RWPE1 (cell line): ENCODE results near the gene MYO7B.

Source experiments
- CTCF ChIA-PET: fragments of 350-600 bp; sonication (Branson Sonifier 250); formaldehyde crosslinking; extraction: SDS; loops from one replicate; lab custom pipeline; 2021; lab: Yijun Ruan, JAX
- POLR2A ChIA-PET: fragments of 400-600 bp; formaldehyde crosslinking; extraction: SDS; loops from one replicate; lab custom pipeline; 2020; ENCODE audit warnings: antibody characterized with exemption; ENCODE audit not compliant: low non-redundant PET; lab: Yijun Ruan, JAX
- DNase-seq: peaks from one replicate; pipeline ENCODE4 v3.0.0; 2012; ENCODE audit warnings: low spot score
- H3K27ac ChIP-seq: fragments of 450-650 bp; 2 replicates; pipeline ENCODE4 v1.5.1; 2017
- CTCF ChIP-seq: fragments of 450-650 bp; conservative IDR thresholded peaks from 2 replicates; pipeline ENCODE4 v1.5.1; 2017; ENCODE audit warnings: low read depth, mild to moderate bottlenecking

The MYO7B gene

GRCh38 chr2:127511917-127512316, 23.6 kb upstream of the MYO7B start:
- CTCF ChIA-PET, result interaction anchor here (0.5 kb wide), 1 partner anchor 239 kb away, joined by 4 read pairs; no protein-coding TSS in a partner anchor
- no peak overlapping the region for H3K27ac ChIP-seq
- no peak for DNase-seq
- POLR2A ChIA-PET, result no interaction called here
- TF ChIP-seq CTCF, result no peak

- DNase-seq, result no peak
- H3K27ac ChIP-seq, result no peak overlapping the region
- ChIA-PET CTCF (no interaction called here), POLR2A (no interaction called here)
- TF ChIP-seq CTCF, result no peak
Measured at GRCh38 chr2:127512362-127512761, 23.1 kb upstream of the MYO7B start.

- no peak for TF ChIP-seq CTCF
- peak; percentile 25 for DNase-seq
- ChIA-PET POLR2A (no interaction called here), CTCF (interaction anchor here (0.7 kb wide), 1 partner anchor 43 kb away, joined by 3 read pairs; no protein-coding TSS in a partner anchor)
- H3K27ac ChIP-seq, result peak overlapping the region; percentile 21
Measured at GRCh38 chr2:127514076-127514475, 21.4 kb upstream of the MYO7B start.

GRCh38 chr2:127514485-127514884, 21.0 kb upstream of the MYO7B start:
- H3K27ac ChIP-seq, result peak overlapping the region; percentile 21
- no peak for DNase-seq
- POLR2A ChIA-PET, result no interaction called here
- no peak for TF ChIP-seq CTCF
- CTCF ChIA-PET, result no interaction called here

- H3K27ac ChIP-seq, result no peak overlapping the region
- no peak for DNase-seq
- TF ChIP-seq CTCF, result no peak
- ChIA-PET POLR2A (interaction anchor here (1.0 kb wide), 1 partner anchor 11 kb away, joined by 3 read pairs; the partner anchor contains the start of gene IWS1), CTCF (interaction anchor here (1.1 kb wide), 1 partner anchor 14 kb away, joined by 3 read pairs; no protein-coding TSS in a partner anchor)
Measured at GRCh38 chr2:127515383-127515915, 20.0 kb upstream of the MYO7B start.

GRCh38 chr2:127516041-127516762, 19.3 kb upstream of the MYO7B start:
- ChIA-PET POLR2A (no interaction called here), CTCF (interaction anchor here (1.1 kb wide), 1 partner anchor 15 kb away, joined by 3 read pairs; no protein-coding TSS in a partner anchor)
- no peak overlapping the region for H3K27ac ChIP-seq
- no peak for TF ChIP-seq CTCF
- DNase-seq, result no peak
